CD4-positive, alpha-beta T cell treated with Interleukin-1 beta for 1 hour (primary cell): ENCODE data around the gene MCOLN1.

Experiments
- DNase-seq, 2 donors: peaks; one replicate each; pipeline ENCODE4 v3.0.0-alpha.2; 2020 to 2022

The MCOLN1 gene

GRCh38 chr19:7522072-7522922 lies at the start of gene MCOLN1:
Gene MCOLN1, plus strand, starts transcription at chr19:7522624. Its CDS starts 127 bp downstream, at chr19:7522751.
- DNase-seq: peak; percentile 99

- DNase-seq: no peak
Observed at GRCh38 chr19:7475665-7476064, 46.8 kb upstream of the MCOLN1 start.

GRCh38 chr19:7476241-7476640 lies 46.2 kb upstream of the MCOLN1 start:
- no peak for DNase-seq

GRCh38 chr19:7476777-7477494 lies 45.5 kb upstream of the MCOLN1 start:
- DNase-seq: no peak

- no peak for DNase-seq
Observed at GRCh38 chr19:7477758-7478157, 44.7 kb upstream of the MCOLN1 start.

- no peak for DNase-seq
Observed at GRCh38 chr19:7478173-7478842, 44.1 kb upstream of the MCOLN1 start.

GRCh38 chr19:7478843-7479227 lies 43.6 kb upstream of the MCOLN1 start:
- no peak for DNase-seq

- DNase-seq: no peak
Observed at GRCh38 chr19:7480222-7480969, 42.0 kb upstream of the MCOLN1 start.

GRCh38 chr19:7480970-7481255 lies 41.5 kb upstream of the MCOLN1 start:
- no peak for DNase-seq

GRCh38 chr19:7482584-7483439 lies 39.6 kb upstream of the MCOLN1 start:
- no peak for DNase-seq

GRCh38 chr19:7483720-7484201 lies 38.7 kb upstream of the MCOLN1 start:
- no peak for DNase-seq

- DNase-seq: no peak
Observed at GRCh38 chr19:7486923-7487322, 35.5 kb upstream of the MCOLN1 start.

GRCh38 chr19:7488736-7489353 lies 33.6 kb upstream of the MCOLN1 start, which contains the start of gene PEX11G:
Gene PEX11G, minus strand, starts transcription at chr19:7489035. Its CDS starts 25 bp downstream, at chr19:7489010.
- DNase-seq: peak; percentile 90 to 91

GRCh38 chr19:7489609-7490044 lies 32.8 kb upstream of the MCOLN1 start:
- DNase-seq: no peak

GRCh38 chr19:7492142-7492541 lies 30.3 kb upstream of the MCOLN1 start:
- peak; percentile 33 to 70 for DNase-seq

- DNase-seq: no peak
Observed at GRCh38 chr19:7492558-7492957, 29.9 kb upstream of the MCOLN1 start.

- DNase-seq: no peak
Observed at GRCh38 chr19:7494416-7495098, 27.9 kb upstream of the MCOLN1 start.

- no peak for DNase-seq
Observed at GRCh38 chr19:7497292-7497691, 25.1 kb upstream of the MCOLN1 start.

GRCh38 chr19:7500811-7501450 lies 21.5 kb upstream of the MCOLN1 start:
- DNase-seq: no peak

- DNase-seq: no peak
Observed at GRCh38 chr19:7502552-7502951, 19.9 kb upstream of the MCOLN1 start.
